HepG2 (cell line): ENCODE results near the gene ATXN3L. TPM values are rescaled to one million over a fixed set of nuclear protein-coding genes. Genes with fewer than 3 reads are reported as not detected.

Experiments
- ATAC-seq: fragments of 200-7000 bp; cut with Tn5 transposase; 3 replicates; pipeline ENCODE4 v1.9.1; 2020; ENCODE audit warnings: mild to moderate bottlenecking, moderate library complexity
- BruUV-seq: library from RNA; stranded (reverse); fragments of 400-500 nt; replicated peaks from 2 replicates; lab custom pipeline; 2021; lab: Mats Ljungman, UMichigan
- CTCF ChIA-PET: fragments of 300-600 bp; formaldehyde crosslinking; extraction: SDS; loops from one replicate; lab custom pipeline; 2021; ENCODE audit warnings: low total read pairs, inconsistent platforms, low intra/inter-chr PET ratio; lab: Yijun Ruan, JAX
- POLR2A ChIA-PET: fragments of 350-600 bp; sonication (Branson Sonifier 250); formaldehyde crosslinking; loops from one replicate; lab custom pipeline; 2020; ENCODE audit warnings: antibody characterized with exemption, inconsistent platforms; lab: Yijun Ruan, JAX
- DNase-seq: peaks from one replicate; pipeline ENCODE4 v3.0.0-alpha.2; 2015; ENCODE audit warnings: low spot score
- FAIRE-seq: peaks from 3 replicates; lab custom pipeline; 2011; peaks lifted over from hg19 to GRCh38; lab: Jason Lieb, UNC
- H2AFZ ChIP-seq: one replicate; pipeline ENCODE4 v1.6.1; 2011; ENCODE audit warnings: low read length, inconsistent platforms
- H3K27ac ChIP-seq: fragments of 300-600 bp; 3 replicates; pipeline ENCODE4 v1.8.0; 2011; ENCODE audit warnings: mixed run types, mild to moderate bottlenecking, mixed read lengths, low read length, inconsistent platforms; ENCODE audit not compliant: insufficient read depth; ENCODE audit errors: extremely low read length
- H3K27me3 ChIP-seq, 2 experiments: fragments of 200-600 bp in 1 of 2; 2 replicates in 1 of 2; 3 replicates in 1 of 2; pipeline versions ENCODE4 v1.6.0 to v1.8.0; 2011; ENCODE audit warnings: low read length in 2 of 2, mild to moderate bottlenecking in 2 of 2, moderate library complexity in 2 of 2, inconsistent platforms in 1 of 2; ENCODE audit not compliant: insufficient read depth in 2 of 2, control insufficient read depth in 1 of 2
- H3K36me3 ChIP-seq, 2 experiments: fragments of 200-600 bp in 1 of 2; replicated peaks in 1 of 2; 2 replicates in 1 of 2; 3 replicates in 1 of 2; pipeline versions ENCODE4 v1.5.1 to v1.8.0; 2011; ENCODE audit warnings: low read length in 2 of 2, inconsistent platforms in 1 of 2; ENCODE audit not compliant: insufficient read depth in 2 of 2, control insufficient read depth in 1 of 2
- H3K4me1 ChIP-seq: 2 replicates; pipeline ENCODE4 v1.5.1; 2012; ENCODE audit warnings: low read length, inconsistent platforms; ENCODE audit not compliant: insufficient read depth
- H3K4me2 ChIP-seq: 2 replicates; pipeline ENCODE4 v1.6.0; 2011; ENCODE audit warnings: low read depth, low read length, inconsistent platforms
- H3K4me3 ChIP-seq, 3 experiments: fragments of 200-600 bp in 1 of 3; sonication (generic), shearing (Covaris generic) in 1 of 3; replicated peaks in 1 of 3; 2 replicates each; pipeline ENCODE4 v1.5.1; 2011 to 2016; ENCODE audit warnings: low read length in 3 of 3, inconsistent platforms in 2 of 3, low read depth in 2 of 3, mild to moderate bottlenecking in 2 of 3, control low read depth in 1 of 3, mixed read lengths in 1 of 3; ENCODE audit not compliant: insufficient read depth in 1 of 3
- H3K79me2 ChIP-seq: one replicate; pipeline ENCODE4 v1.6.1; 2011; ENCODE audit warnings: low read length, inconsistent platforms; ENCODE audit not compliant: insufficient read depth
- H3K9ac ChIP-seq: 2 replicates; pipeline ENCODE4 v1.6.0; 2011; ENCODE audit warnings: mild to moderate bottlenecking, low read depth, low read length, inconsistent platforms; ENCODE audit not compliant: insufficient read depth
- H3K9me3 ChIP-seq: 2 replicates; pipeline ENCODE4 v1.5.1; 2012; ENCODE audit warnings: mild to moderate bottlenecking, low read length
- H4K20me1 ChIP-seq: 2 replicates; pipeline ENCODE4 v1.6.0; 2011; ENCODE audit warnings: inconsistent platforms, mild to moderate bottlenecking, low read length, moderate library complexity; ENCODE audit not compliant: insufficient read depth
- ARID4A ChIP-seq: sonication (generic); formaldehyde crosslinking; IDR thresholded peaks from 2 replicates; pipeline ENCODE4 v1.5.0; 2020; ENCODE audit warnings: mild to moderate bottlenecking, missing genetic modification reagents, borderline replicate concordance
- BATF2 ChIP-seq: sonication (generic); formaldehyde crosslinking; IDR thresholded peaks from 2 replicates; pipeline ENCODE4 v1.8.0; 2022; ENCODE audit warnings: mild to moderate bottlenecking, missing genetic modification reagents, moderate library complexity
- CREB3 ChIP-seq: sonication (generic); formaldehyde crosslinking; IDR thresholded peaks from 2 replicates; pipeline ENCODE4 v1.5.0; 2020; ENCODE audit warnings: missing genetic modification reagents
- E2F1 ChIP-seq: sonication (generic); formaldehyde crosslinking; IDR thresholded peaks from 2 replicates; pipeline ENCODE4 v1.5.0; 2020; ENCODE audit warnings: missing genetic modification reagents
- FOXO4 ChIP-seq: sonication (generic); formaldehyde crosslinking; conservative IDR thresholded peaks from 2 replicates; pipeline ENCODE4 v1.8.1; 2023; ENCODE audit warnings: missing genetic modification reagents
- KLF12 ChIP-seq: sonication (generic); formaldehyde crosslinking; IDR thresholded peaks from 2 replicates; pipeline ENCODE4 v1.4.0; 2020; ENCODE audit warnings: missing genetic modification reagents, borderline replicate concordance
- MED13 ChIP-seq: sonication (generic); formaldehyde crosslinking; IDR thresholded peaks from 2 replicates; pipeline ENCODE4 v1.5.0; 2020; ENCODE audit warnings: missing genetic modification reagents
- NCOR1 ChIP-seq: fragments of 200-600 bp; sonication (generic); IDR thresholded peaks from 2 replicates; pipeline ENCODE4 v1.7.0; 2017; ENCODE audit warnings: antibody characterized with exemption, low read length, borderline replicate concordance
- REPIN1 ChIP-seq: sonication (generic); formaldehyde crosslinking; IDR thresholded peaks from 2 replicates; pipeline ENCODE4 v1.8.0; 2022; ENCODE audit warnings: missing genetic modification reagents, low read depth, mild to moderate bottlenecking, borderline replicate concordance
- SMAD9 ChIP-seq: sonication (generic); formaldehyde crosslinking; IDR thresholded peaks from 2 replicates; pipeline ENCODE4 v1.5.1; 2020; ENCODE audit warnings: mild to moderate bottlenecking, missing genetic modification reagents
- YEATS2 ChIP-seq: sonication (generic); formaldehyde crosslinking; IDR thresholded peaks from 2 replicates; pipeline ENCODE4 v1.4.0; 2020; ENCODE audit warnings: missing genetic modification reagents, borderline replicate concordance
- ZFY ChIP-seq: sonication (generic); formaldehyde crosslinking; IDR thresholded peaks from 2 replicates; pipeline ENCODE4 v1.4.0; 2020; ENCODE audit warnings: missing genetic modification reagents
- ZNF143 ChIP-seq: sonication (generic); formaldehyde crosslinking; IDR thresholded peaks from 2 replicates; pipeline ENCODE4 v1.4.0; 2020; ENCODE audit warnings: missing genetic modification reagents
- ZNF160 ChIP-seq: sonication (generic); formaldehyde crosslinking; IDR thresholded peaks from 2 replicates; pipeline ENCODE4 v1.8.0; 2022; ENCODE audit warnings: mild to moderate bottlenecking, inconsistent platforms, missing genetic modification reagents
- ZNF225 ChIP-seq: sonication (generic); formaldehyde crosslinking; IDR thresholded peaks from 2 replicates; pipeline ENCODE4 v1.4.0; 2020; ENCODE audit warnings: mild to moderate bottlenecking, missing genetic modification reagents
- ZNF335 ChIP-seq: sonication (generic); formaldehyde crosslinking; IDR thresholded peaks from 2 replicates; pipeline ENCODE4 v1.4.0; 2020; ENCODE audit warnings: missing genetic modification reagents
- ZNF772 ChIP-seq: sonication (generic); formaldehyde crosslinking; IDR thresholded peaks from 2 replicates; pipeline ENCODE4 v1.5.0; 2020; ENCODE audit warnings: mild to moderate bottlenecking, missing genetic modification reagents
- WGBS: methylation state at CpG from one replicate; pipeline ENCODE4 v1.1.6; 2017; ENCODE audit warnings: low lambda C conversion rate; 5-methylcytosine and 5-hydroxymethylcytosine counted together
- in situ Hi-C: cut with HindIII; loops from 2 replicates; pipeline ENCODE4 v1.10.0; 2017; ENCODE audit warnings: low pct_unique_long_range_greater_than_20kb; ENCODE audit not compliant: extremely low pct_ligation_motif_present
- intact Hi-C: fragments of 100-400 bp; cut with micrococcal nuclease; formaldehyde crosslinking; loops from one replicate; pipeline ENCODE4 v1.10.0; 2022; ENCODE audit not compliant: unreplicated experiment
- polyA plus RNA-seq, 8 experiments: library from polyadenylated mRNA; depleted of rRNA in 3 of 8; stranded (reverse) in 7 of 8; unstranded in 1 of 8; fragments of >200 nt; fragmentation: Illumina TruSeq in 4 of 8; extraction: Trizol in 4 of 8; gene quantifications; 2 replicates each; pipeline versions ENCODE4 v1.2.1 to v1.2.3, GENCODE V29; 2011 to 2016; ENCODE audit warnings: low read depth in 4 of 8, missing spikeins in 1 of 8, mixed read lengths in 1 of 8; ENCODE audit not compliant: insufficient read depth in 1 of 8
- total RNA-seq, 5 experiments: library from RNA; depleted of rRNA; stranded (reverse); fragments of >200 nt; fragmentation: Illumina TruSeq; extraction: Trizol; gene quantifications; 2 replicates each; pipeline ENCODE4 v1.2.3, GENCODE V29; 2016; ENCODE audit warnings: low read depth in 1 of 5

The ATXN3L gene
- total and polyA plus RNA-seq, 2 of the 13 experiments (the other 11 are each of a cell fraction or from before 2014, with no cell fraction given), result not detected

GRCh38 chrX:13366698-13367097 lies 46.8 kb upstream of the ATXN3L start (continued):
- TF ChIP-seq ARID4A (CRISPR knock-in tag) (no peak), YEATS2 (CRISPR knock-in tag) (no peak), NCOR1 (no peak), SMAD9 (CRISPR knock-in tag) (no peak), ZNF225 (CRISPR knock-in tag) (no peak), MED13 (CRISPR knock-in tag) (no peak)

GRCh38 chrX:13365161-13365560 lies 45.3 kb upstream of the ATXN3L start:
- no TSS peak for BruUV-seq
- in situ Hi-C loops, result no loop called here
- H3K4me1 ChIP-seq, result no peaks in the 10 kb centered on the region
- H3K27me3 ChIP-seq, result no peaks in the 10 kb centered on the region
- H3K4me3 ChIP-seq, result no peak overlapping the region
- no peaks in the 10 kb centered on the region for H3K9me3 ChIP-seq
- H3K9ac ChIP-seq, result no peak overlapping the region
- no peak overlapping the region for H2AFZ ChIP-seq
- ATAC-seq (no peak), DNase-seq (no peak), FAIRE-seq (no peak)
- WGBS, result 0% methylated on average over 1 of the region's 5 CpGs
- ChIA-PET CTCF (no interaction called here), POLR2A (no interaction called here)
- no peaks in the 10 kb centered on the region for H4K20me1 ChIP-seq
- H3K4me2 ChIP-seq, result no peak overlapping the region
- H3K27ac ChIP-seq, result no peak overlapping the region
- no peaks in the 10 kb centered on the region for H3K79me2 ChIP-seq
- intact Hi-C loops, result no loop called here
- H3K36me3 ChIP-seq, result no peaks in the 10 kb centered on the region
- TF ChIP-seq FOXO4 (CRISPR knock-in tag) (no peak), ZNF772 (CRISPR knock-in tag) (no peak), REPIN1 (CRISPR knock-in tag) (no peak), CREB3 (CRISPR knock-in tag) (no peak), ZNF143 (CRISPR knock-in tag) (no peak), E2F1 (CRISPR knock-in tag) (no peak), BATF2 (CRISPR knock-in tag) (no peak), ZNF160 (CRISPR knock-in tag) (no peak), ZNF335 (CRISPR knock-in tag) (no peak), ZFY (no peak), KLF12 (no peak)
